VCaP (cell line): Measurements from ENCODE around the gene ELAC1.

Source experiments
- H3K27ac ChIP-seq: fragments of 450-650 bp; 2 replicates; pipeline ENCODE4 v1.5.1; 2017
- TF ChIP-seq, protein P1 (sequence below): fragments of 450-650 bp; conservative IDR thresholded peaks from 2 replicates; pipeline ENCODE4 v1.5.1; 2017; ENCODE audit warnings: mild to moderate bottlenecking, moderate library complexity

ELAC1 gene

DNA sequence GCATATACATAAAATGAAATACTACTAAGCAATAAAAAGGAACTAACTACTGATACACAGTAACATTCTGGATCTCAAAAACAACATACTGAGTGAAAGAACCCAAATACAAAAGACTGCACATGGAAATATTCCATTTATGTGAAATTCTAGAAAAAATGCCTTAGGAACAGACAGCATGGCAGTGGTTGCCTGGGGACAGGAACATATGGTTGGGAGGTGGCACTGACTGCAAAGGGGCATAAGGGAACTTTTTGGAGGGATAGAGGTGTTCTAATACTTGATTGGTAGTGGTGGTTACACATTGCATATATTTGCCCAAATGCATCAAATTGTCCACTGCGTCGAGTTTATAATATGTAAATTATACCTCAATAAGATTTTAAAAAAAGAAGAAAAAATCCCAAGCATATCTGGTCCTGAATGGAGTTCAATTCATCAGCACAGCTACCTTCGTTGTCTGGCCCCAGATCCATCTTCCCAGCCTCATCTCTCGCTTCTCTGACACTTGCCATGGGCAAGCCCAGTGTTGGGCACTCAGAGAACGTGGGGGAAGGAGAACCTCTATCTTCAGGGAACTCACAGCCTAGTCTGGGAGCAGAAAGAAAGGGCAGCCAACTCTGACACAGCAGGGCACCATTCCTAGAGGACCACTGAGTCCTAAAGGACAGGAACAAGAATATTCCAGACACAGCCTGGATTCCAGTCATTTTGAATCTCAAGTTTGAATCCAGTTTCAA, 53.6 kb downstream of the ELAC1 start:
- H3K27ac ChIP-seq = peak overlapping the region; percentile 65

DNA sequence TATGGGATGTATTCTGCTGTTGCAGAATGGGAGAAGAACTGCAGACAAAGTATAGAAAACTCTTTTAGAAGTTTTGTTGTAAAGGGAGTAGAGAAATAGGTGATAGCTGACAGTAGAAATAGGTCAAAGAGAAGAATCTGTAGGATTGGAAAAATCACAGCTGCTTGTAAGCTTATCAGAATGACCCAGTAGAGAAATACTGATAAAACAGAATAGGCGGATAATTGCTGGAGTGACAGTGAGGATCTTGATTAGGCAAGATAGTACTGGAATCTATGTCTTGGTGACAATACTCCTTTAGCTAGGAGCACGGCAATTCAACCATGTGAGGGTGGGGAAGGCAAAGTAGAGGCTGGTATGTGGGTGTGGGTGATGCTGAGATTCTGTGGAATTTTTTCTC, 57.7 kb downstream of the ELAC1 start:
- TF ChIP-seq, protein P1, sequence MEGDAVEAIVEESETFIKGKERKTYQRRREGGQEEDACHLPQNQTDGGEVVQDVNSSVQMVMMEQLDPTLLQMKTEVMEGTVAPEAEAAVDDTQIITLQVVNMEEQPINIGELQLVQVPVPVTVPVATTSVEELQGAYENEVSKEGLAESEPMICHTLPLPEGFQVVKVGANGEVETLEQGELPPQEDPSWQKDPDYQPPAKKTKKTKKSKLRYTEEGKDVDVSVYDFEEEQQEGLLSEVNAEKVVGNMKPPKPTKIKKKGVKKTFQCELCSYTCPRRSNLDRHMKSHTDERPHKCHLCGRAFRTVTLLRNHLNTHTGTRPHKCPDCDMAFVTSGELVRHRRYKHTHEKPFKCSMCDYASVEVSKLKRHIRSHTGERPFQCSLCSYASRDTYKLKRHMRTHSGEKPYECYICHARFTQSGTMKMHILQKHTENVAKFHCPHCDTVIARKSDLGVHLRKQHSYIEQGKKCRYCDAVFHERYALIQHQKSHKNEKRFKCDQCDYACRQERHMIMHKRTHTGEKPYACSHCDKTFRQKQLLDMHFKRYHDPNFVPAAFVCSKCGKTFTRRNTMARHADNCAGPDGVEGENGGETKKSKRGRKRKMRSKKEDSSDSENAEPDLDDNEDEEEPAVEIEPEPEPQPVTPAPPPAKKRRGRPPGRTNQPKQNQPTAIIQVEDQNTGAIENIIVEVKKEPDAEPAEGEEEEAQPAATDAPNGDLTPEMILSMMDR = no peak
- no peak overlapping the region for H3K27ac ChIP-seq

More for the DNA sequence above, 53.6 kb downstream of the ELAC1 start:
- TF ChIP-seq, protein P1 = no peak

DNA sequence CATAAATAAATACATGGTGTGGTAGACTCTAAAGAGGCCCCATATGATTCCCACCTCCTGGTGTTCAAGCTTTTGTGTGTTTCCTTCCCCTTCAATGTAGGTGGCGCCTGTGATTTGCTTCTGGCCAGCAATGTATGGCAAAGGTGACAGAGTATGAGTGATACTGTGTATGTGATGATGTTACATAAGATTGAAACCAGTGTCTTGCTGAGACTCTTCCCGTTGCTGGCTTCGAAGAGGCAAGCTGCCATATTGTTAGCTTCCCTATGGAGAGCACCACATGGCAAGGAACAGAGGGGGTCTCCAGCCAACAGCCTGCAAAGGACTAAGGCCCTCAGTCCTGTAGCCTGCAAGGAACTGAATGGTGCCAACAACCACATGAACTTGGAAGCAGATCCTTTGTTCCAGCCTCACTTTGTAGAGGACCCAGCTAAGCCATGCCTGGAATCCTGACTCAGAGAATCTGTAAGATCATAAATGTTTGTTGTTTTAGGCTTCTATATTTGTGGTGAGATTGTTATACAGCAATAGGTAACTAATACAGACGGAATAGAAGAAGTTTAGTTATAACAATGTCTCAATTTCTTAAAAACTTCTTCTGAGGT, 60.5 kb downstream of the ELAC1 start:
- TF ChIP-seq, protein P1 = no peak
- H3K27ac ChIP-seq = peak overlapping the region; percentile 98

DNA sequence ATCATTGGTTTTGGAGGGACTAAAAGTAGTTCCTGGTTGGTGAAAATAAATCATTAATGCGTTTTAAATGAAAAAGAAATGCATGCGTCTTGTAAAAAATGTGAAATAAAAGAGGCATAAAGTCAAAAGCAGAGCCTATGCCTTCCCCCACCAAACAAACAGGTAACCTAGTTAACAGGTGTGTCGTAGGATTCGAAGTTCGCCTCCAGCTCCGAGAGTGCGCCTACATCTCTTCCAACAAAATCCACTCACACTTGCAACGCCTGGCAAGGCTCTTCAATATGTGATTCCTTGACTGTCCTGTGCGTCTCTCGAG, 61.5 kb downstream of the ELAC1 start:
- TF ChIP-seq, protein P1 = no peak

DNA sequence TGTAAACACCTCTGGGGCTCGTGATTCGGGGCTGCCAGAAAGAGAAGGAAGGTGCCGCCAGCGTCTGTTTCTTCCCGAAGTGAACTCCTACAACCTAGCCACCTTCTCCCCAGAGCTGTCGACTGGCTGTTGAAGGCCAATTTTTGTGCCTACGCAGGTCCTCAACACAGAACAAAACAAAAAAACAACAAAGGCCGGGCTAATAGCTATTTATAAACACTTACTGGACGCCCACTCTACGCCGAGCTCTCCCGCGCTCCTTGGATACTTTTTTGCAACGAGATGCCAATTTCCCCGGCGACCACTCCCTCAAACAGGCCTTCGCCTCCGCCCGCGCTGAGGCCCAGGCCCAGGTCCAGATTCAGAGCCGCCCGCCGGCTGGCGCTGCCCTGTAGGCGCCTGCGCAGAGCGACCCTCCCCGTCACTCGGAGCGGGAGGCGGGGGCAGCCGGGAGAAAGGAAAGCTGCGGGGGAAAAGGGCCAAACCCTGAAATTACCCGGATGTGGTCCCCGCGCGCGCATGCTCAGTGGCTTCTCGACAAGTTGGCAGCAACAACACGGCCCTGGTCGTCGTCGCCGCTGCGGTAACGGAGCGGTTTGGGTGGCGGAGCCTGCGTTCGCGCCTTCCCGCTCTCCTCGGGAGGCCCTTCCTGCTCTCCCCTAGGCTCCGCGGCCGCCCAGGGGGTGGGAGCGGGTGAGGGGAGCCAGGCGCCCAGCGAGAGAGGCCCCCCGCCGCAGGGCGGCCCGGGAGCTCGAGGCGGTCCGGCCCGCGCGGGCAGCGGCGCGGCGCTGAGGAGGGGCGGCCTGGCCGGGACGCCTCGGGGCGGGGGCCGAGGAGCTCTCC, 62.1 kb downstream of the ELAC1 start, which contains the start of gene SMAD4:
SMAD4 (plus strand) TSS at position 520 of the 843 bp plus-strand sequence. CDS start 16,834 bp downstream, outside the sequence.
- H3K27ac ChIP-seq = peak within 1 kb of the TSS; percentile 98
- TF ChIP-seq, protein P1 = no peak

More for the DNA sequence above, 61.5 kb downstream of the ELAC1 start:
- peak overlapping the region; percentile 98 for H3K27ac ChIP-seq

DNA sequence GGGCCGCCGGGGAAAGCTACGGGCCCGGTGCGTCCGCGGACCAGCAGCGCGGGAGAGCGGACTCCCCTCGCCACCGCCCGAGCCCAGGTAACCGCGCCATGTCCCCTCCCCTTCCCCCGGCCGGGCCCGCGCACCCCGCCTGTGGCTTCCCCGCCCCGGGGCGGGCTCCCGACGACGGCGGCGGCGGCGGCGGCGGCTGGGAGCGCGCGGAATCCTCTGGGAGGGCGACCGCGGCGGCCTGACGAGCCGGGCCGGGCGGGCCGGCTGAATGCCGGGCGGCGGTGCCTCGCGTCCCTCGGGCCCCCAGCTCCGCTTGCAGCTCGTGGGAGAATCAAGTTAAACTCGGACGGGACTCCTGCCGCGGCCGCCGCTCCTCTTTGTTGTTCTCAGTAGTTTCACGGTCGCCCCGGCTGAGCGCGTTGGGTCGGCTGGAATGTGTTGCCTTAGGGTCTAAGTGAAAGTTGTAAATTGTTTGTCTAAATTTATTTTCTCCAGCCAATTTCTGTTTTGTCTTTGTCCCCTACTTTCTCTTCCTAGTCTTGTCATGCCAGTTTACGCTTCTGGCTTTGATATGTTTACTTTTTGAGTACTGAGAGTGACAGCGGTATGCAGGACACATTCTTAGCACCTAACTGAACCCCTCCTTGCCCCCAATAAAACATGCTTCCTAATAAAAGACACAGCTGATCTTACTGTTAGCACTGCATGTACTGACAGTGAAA, 62.9 kb downstream of the ELAC1 start:
- H3K27ac ChIP-seq = peak overlapping the region; percentile 98
- TF ChIP-seq, protein P1 = no peak
